Keratinocyte (primary cell): ENCODE measurements around the gene SLC6A17.

Experiments
- CTCF ChIP-seq, 3 experiments: IDR thresholded peaks in 1 of 3; conservative IDR thresholded peaks in 1 of 3; optimal IDR thresholded peaks in 1 of 3; 2 replicates in 2 of 3; 3 replicates in 1 of 3; pipeline versions ENCODE3 to v1.5.1; 2011; ENCODE audit warnings: low read length in 3 of 3, mild to moderate bottlenecking in 3 of 3, moderate library complexity in 2 of 3, control low read depth in 1 of 3, inconsistent platforms in 1 of 3; ENCODE audit not compliant: insufficient read depth in 2 of 3; ENCODE audit errors: extremely low read depth in 1 of 3
- EZH2 ChIP-seq: IDR thresholded peaks from one replicate; pipeline ENCODE4 v1.6.1; 2012; ENCODE audit warnings: inconsistent platforms, mild to moderate bottlenecking, low read length, moderate library complexity

GRCh38 chr1:110203021-110203661 lies 52.8 kb downstream of the SLC6A17 start:
- TF ChIP-seq CTCF (optimal IDR thresholded peaks at IDR 0.05 in 1 of 3, IDR thresholded peaks at IDR 0.05 in 1 of 3, conservative IDR thresholded peaks at IDR 0.05 in 1 of 3; ENCODE audit: extremely low read depth in 1 of 3, insufficient read depth in 2 of 3, low read length in 3 of 3) (peak; percentile 78 to 80 (median 80)), EZH2 (no peak)
